HG03575 (cell line): ENCODE results near the gene TRAPPC2.

Source experiments
- ATAC-seq: cut with Tn5 transposase; IDR thresholded peaks from one replicate; pipeline ENCODE4 v1.9.1; 2021; ENCODE audit not compliant: unreplicated experiment, insufficient number of reproducible peaks, low FRiP score; ENCODE audit errors: extremely low read depth

TRAPPC2 gene

GRCh38 chrX:13734278-13735172, at the start of gene TRAPPC2, which contains the start of gene OFD1:
TRAPPC2 (minus strand) TSS chrX:13734620; CDS start chrX:13719963, 14,657 bp downstream.
OFD1 (plus strand) TSS chrX:13734748; CDS start chrX:13735072, 324 bp downstream.
- ATAC-seq, result peak; percentile 85

DNA sequence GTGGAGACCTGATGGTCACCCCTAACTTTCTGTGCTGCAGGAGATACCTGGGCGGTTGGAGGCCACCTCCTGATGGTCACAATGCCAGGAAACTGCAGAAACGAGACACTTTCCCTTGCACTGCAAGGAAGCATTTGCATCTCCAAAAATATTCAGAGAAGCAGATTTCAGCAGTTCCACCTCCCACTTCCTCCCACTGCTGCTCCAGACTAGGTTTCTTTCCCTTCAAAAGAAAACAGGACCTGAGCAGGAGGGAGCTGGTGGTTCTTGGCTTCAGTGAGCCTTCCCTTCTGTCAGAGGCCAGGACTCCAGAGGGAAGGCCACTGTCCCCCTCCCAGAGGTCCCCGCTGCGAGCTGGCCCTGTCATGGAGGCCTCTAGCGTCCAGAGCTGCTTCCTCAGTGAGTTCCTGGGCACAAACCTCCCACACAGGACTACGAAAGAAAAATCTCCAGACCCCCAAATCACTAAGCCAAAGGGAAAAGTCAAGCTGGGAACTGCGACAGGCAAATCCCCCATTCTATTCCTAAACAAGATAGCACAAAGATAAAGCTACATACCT, 46.5 kb upstream of the TRAPPC2 start:
- no peak for ATAC-seq

GRCh38 chrX:13778916-13779315, 44.5 kb upstream of the TRAPPC2 start:
- ATAC-seq, result no peak

- ATAC-seq, result no peak
Measured at GRCh38 chrX:13776387-13776786, 42.0 kb upstream of the TRAPPC2 start.

DNA sequence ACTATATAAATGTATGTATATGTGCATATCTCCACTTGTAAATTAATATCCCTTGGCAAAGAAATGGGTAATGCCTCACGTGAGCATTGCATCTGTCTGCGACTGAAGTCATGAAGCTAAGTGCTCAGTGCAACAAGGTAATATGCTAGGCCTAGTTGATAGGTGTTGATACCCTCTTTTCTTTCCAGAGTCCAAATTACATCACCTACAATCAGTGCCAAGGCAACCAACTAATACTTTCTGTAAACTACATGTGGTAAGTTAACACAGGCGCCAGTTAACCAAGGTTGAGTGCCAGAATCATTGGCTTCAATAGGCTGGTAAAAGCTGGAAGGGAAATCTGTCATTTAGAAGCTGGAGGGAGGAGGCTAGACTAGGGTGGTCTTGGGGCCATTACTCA, 41.4 kb upstream of the TRAPPC2 start:
- ATAC-seq, result no peak

GRCh38 chrX:13774696-13775095, 40.3 kb upstream of the TRAPPC2 start:
- ATAC-seq, result no peak

DNA sequence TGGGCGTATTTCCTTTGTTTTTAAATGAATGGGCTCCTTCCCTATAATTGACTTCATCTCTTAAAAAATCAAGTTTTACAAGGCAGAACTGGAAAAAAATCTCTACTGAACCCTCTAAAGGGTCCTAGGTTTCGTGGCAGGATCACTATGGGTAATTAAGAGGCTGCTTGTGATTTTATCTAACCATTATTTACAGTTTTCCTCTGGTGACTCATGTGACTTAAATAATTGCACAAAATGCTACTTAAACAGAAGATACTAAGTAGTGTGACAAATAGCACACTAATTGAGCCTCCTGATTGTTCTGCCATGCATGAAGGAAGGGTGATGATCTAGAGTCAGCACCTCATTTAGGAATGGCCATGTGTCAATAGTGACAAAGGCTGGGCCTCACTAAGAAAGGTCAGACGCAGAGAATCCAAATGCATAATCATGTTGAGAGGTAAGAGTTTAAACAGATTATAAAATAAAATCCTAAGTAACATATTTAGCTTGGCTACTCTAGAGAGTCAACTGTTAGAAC, 35.7 kb upstream of the TRAPPC2 start:
- ATAC-seq, result no peak

DNA sequence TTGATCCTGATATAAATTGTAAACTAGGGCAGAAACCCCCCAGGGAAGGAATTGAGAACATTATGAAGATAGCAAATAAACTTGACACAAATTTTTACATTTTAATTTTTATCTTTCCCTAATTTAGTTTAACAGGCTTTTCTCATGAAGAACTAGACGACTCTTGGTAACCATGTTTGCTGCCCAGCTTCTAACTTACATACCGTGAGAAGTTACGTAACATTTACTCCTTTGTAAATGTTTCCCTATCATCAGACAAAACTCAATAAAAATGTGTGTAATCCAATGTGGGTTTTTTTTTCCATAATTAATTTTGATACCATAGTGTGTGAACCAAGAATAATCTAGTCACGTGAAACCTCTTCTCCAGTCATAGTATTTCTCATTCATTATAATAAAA, 34.5 kb upstream of the TRAPPC2 start:
- ATAC-seq, result no peak

GRCh38 chrX:13764765-13765164, 30.3 kb upstream of the TRAPPC2 start:
- ATAC-seq, result no peak

DNA sequence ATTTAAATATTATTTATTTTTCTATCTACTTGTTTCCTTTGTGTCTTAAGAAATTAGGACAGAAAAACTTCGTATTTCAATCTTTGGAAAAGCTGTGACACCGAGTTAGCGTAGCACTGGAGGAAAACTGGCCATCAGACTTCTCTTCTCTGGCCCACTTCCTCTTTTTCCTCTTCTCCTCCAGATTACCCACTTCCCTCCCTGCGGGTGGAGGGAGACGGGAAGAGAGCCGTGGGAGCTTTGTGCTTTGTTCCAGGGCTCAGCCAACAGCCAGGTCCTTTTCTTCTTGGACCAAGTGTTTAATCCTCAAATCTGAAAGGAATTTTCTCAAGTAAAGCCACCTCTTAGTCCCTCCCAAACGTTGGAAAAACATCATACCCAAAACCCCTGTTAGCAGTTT, 29.9 kb upstream of the TRAPPC2 start:
- no peak for ATAC-seq

- no peak for ATAC-seq
Measured at GRCh38 chrX:13763489-13763888, 29.1 kb upstream of the TRAPPC2 start.

DNA sequence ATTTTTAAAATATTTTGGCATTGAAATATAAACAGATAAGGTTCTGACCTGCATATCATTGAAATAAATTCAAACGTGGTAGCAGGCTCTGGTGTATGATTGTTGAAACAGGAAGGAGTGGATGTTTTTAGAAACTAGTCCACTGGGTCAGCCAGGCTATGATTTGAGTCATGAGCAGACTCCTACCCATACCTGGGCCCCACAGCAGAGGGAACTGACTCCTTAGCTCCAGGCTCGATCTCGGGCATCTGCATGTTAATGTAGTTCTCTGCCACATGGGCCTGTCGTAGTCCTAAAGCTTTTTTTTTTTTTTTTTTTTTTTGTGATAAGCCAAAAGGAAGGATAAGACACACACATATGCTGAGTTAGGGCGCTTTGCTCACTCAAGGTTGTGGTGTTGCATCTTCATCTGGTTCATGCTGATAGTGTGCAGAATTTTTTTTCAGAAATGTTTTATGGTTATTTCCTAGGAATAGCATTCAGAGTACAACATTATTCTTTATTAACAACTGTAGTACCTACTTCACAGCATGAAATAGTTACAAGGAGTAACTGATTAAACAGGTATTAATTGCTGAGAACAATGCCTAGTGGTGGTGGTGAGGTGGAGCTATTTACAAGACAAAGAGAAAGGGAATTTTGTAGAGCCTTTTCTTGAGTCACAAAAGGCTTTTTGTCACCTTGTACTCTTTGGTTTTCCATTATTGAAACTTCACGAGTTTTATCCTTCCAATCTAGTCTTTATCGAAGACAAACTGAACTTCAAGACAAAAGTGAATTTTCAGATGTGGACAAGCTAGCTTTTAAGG, 27.4 kb upstream of the TRAPPC2 start:
- ATAC-seq, result peak; percentile 74

GRCh38 chrX:13760426-13760825, 26.0 kb upstream of the TRAPPC2 start:
- ATAC-seq, result no peak

- ATAC-seq, result no peak
Measured at GRCh38 chrX:13759152-13759718, 24.8 kb upstream of the TRAPPC2 start.

GRCh38 chrX:13756381-13756780, 22.0 kb upstream of the TRAPPC2 start:
- ATAC-seq, result no peak

GRCh38 chrX:13755254-13755653, 20.8 kb upstream of the TRAPPC2 start:
- no peak for ATAC-seq

GRCh38 chrX:13754765-13755164, 20.3 kb upstream of the TRAPPC2 start:
- no peak for ATAC-seq

DNA sequence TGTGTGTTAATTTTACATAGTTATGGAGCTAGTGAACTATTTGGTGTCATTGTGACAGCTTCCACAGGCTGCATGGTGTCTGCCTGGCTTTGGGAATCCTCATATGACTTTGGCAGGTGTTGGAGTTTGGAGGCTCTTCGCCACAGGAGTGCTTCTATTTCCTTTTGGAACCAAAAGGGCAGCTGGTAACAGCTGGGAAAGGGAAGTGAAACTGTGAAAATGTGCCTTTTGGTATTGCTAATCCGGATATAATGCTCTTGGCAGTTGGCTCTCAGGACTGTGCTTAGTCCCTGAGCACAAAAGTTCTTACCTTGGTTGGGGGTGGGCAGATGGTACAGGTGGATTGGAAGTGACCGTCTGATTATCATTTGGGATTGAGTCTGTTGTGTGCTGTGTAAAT, 18.2 kb upstream of the TRAPPC2 start:
- no peak for ATAC-seq

DNA sequence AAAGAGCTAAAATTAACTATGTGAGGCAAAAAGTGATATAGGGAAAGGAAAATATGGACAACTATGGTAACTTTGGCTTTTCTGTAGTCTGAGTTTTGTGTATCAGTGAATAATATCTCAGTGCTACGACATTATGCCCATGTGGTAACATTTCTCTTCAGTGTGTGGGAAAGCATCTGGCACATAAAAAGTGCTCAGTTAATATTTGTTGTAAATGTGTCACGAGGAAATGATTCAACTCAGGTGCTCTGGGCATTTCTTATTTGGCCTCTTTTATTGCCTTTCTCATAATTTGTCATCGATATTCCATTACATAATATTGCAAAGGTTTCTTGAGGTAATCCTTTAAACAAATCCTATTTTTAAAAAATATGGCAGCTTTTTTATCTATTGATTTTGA, 17.7 kb upstream of the TRAPPC2 start:
- ATAC-seq, result no peak
